Stromal cell of bone marrow (primary cell): ENCODE data around the gene AP2B1.

Source experiments
- DNase-seq: peaks from one replicate; pipeline ENCODE4 v3.0.0-alpha.2; 2012; ENCODE audit warnings: low read depth

AP2B1 gene

GRCh38 chr17:35773679-35774425, 186.7 kb downstream of the AP2B1 start:
- no peak for DNase-seq

GRCh38 chr17:35774499-35774898, 187.4 kb downstream of the AP2B1 start:
- no peak for DNase-seq

GRCh38 chr17:35775039-35775438, 187.9 kb downstream of the AP2B1 start:
- DNase-seq = no peak

- no peak for DNase-seq
Observed at GRCh38 chr17:35775583-35775982, 188.5 kb downstream of the AP2B1 start.
